Small intestine (tissue), 7 donors: ENCODE measurements around the gene CELA2A. TPM values are rescaled to one million over a fixed set of nuclear protein-coding genes. Genes with fewer than 3 reads are reported as not detected.
"Not testable (repeated sequence)": the region's sequence is repeated elsewhere in the genome, so short reads cannot be mapped to it uniquely, and the experiment has no call there.

Experiments
- DNase-seq, 2 donors: peaks; one replicate each; pipeline versions ENCODE4 v3.0.0 to v3.0.0-alpha.2; 2013
- FAIRE-seq: peaks from 2 replicates; lab custom pipeline; 2012; peaks lifted over from hg19 to GRCh38; lab: Jason Lieb, UNC
- H3K27ac ChIP-seq, 3 donors: one replicate each; pipeline ENCODE4 v1.5.1; 2013; ENCODE audit warnings: low read length in 2 of 3, mild to moderate bottlenecking in 2 of 3, control low read depth in 1 of 3, inconsistent platforms in 1 of 3, low read depth in 1 of 3, moderate library complexity in 1 of 3
- H3K27me3 ChIP-seq, 3 donors: one replicate each; pipeline ENCODE4 v1.6.1; 2013; ENCODE audit warnings: low read length in 3 of 3, inconsistent platforms in 1 of 3; ENCODE audit not compliant: control insufficient read depth in 3 of 3, insufficient read depth in 3 of 3
- H3K36me3 ChIP-seq, 3 donors: one replicate each; pipeline ENCODE4 v1.6.1; 2013; ENCODE audit warnings: low read length in 3 of 3, inconsistent platforms in 1 of 3, low read depth in 1 of 3, mild to moderate bottlenecking in 1 of 3, moderate library complexity in 1 of 3; ENCODE audit not compliant: control insufficient read depth in 3 of 3, insufficient read depth in 2 of 3
- H3K4me1 ChIP-seq, 3 donors: one replicate each; pipeline ENCODE4 v1.6.1; 2013; ENCODE audit warnings: low read length in 2 of 3, inconsistent platforms in 1 of 3, low read depth in 1 of 3, mild to moderate bottlenecking in 1 of 3, moderate library complexity in 1 of 3; ENCODE audit not compliant: control insufficient read depth in 3 of 3, insufficient read depth in 2 of 3
- H3K4me3 ChIP-seq, 3 donors: one replicate each; pipeline ENCODE4 v1.5.1; 2013; ENCODE audit warnings: low read length in 3 of 3, control low read depth in 1 of 3, inconsistent platforms in 1 of 3, low read depth in 1 of 3, mild to moderate bottlenecking in 1 of 3, moderate library complexity in 1 of 3
- H3K9me3 ChIP-seq, 2 donors: one replicate each; pipeline ENCODE4 v1.6.1; 2013; ENCODE audit warnings: low read depth in 1 of 2, low read length in 1 of 2; ENCODE audit not compliant: control insufficient read depth in 2 of 2, insufficient read depth in 1 of 2
- WGBS, 3 donors: extraction: QIAGEN DNeasy Blood & Tissue Kit; methylation state at CpG; one replicate each; pipeline ENCODE4 v1.1.7; 2013; 5-methylcytosine and 5-hydroxymethylcytosine counted together
- polyA plus RNA-seq, 4 donors: library from polyadenylated mRNA; stranded (reverse) in 3 of 4; unstranded in 1 of 4; fragments of 200-250 nt in 3 of 4; fragments of 120-200 nt in 1 of 4; gene quantifications; one replicate each; pipeline versions ENCODE4 v1.2.1 to v1.2.3, GENCODE V29; 2013
- donor health status: healthy with polysubstance abuse.
- donor health status: control.
- donor health status: control.
- donor health status: Bipolar disorder and iron deficiency.
- donor health status: healthy.

Gene CELA2A
- polyA plus RNA-seq, 4 donors, result 1.1 to 1.6 TPM; not detected in 2

DNA sequence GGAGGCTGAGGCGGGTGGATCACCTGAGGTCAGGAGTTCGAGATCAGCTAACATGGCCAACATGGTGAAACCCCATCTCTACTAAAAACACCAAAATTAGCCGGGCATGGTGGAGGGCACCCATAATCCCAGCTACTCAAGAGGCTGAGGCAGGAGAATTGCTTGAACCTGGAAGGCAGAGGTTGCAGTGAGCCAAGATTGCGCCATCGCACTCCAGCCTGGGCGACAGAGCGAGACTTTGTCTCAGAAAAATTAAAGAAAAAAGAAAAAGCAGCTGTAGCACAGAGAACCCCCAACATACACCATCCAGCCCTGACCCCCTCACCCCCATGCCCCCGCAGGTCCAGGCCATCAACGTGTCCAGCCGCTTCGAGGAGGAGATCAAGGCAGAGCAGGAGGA, 28.3 kb upstream of the CELA2A start:
- H3K9me3 ChIP-seq, H3K4me3 ChIP-seq, DNase-seq, H3K27ac ChIP-seq, FAIRE-seq, H3K27me3 ChIP-seq: not testable (repeated sequence)
- WGBS, 3 donors, result 86 to 89% (median 86%) methylated on average over 11 of the region's 11 CpGs
- Histone ChIP-seq H3K36me3 (peaks cover 4 to 71% (median 5%) of the 10 kb centered on the region in 3 donors), H3K4me1 (peaks cover 0 to 66% (median 2%) of the 10 kb centered on the region in 3 donors)

DNA sequence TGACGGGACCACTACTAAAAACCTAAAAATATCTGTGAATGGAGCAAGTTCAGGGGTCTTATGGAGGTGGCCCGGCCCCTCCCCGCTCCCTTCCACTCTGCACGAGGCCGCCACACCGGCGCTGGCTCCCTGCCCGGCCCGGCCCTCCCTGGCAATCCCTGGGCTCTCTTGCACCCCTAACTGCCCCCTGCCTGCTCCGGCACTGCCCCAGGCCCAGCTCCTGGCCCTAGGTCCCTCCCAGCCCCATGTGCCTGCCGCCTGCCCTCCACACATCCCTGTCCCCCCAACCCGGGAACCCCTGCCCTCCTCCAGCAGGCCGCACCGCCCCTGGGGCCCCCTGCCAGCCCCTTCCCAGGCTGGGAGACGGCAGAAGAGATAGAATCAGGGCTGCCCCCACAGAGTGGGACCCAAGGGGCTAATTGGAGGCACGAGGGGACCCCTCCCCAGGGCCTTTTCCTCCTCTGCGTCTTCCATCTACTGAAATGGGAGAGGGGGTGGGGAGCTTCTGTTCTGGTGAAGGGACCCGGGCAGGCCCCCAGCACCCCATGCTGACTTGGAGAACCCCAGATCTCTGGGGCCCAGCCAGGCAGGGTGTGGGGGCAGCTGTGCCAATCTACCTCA, 27.6 kb upstream of the CELA2A start:
- no peak for FAIRE-seq
- no peaks in the 10 kb centered on the region for H3K27me3 ChIP-seq
- H3K4me3 ChIP-seq, result no peak overlapping the region
- peaks cover 0 to 62% (median 2%) of the 10 kb centered on the region in 3 donors for H3K4me1 ChIP-seq
- H3K9me3 ChIP-seq, result no peaks in the 10 kb centered on the region
- DNase-seq, result no peak
- no peak overlapping the region for H3K27ac ChIP-seq
- peaks cover 4 to 73% (median 5%) of the 10 kb centered on the region in 3 donors for H3K36me3 ChIP-seq
- 75 to 85% (median 76%) methylated on average over 7 to 18 of the region's 18 CpGs for WGBS, 3 donors

DNA sequence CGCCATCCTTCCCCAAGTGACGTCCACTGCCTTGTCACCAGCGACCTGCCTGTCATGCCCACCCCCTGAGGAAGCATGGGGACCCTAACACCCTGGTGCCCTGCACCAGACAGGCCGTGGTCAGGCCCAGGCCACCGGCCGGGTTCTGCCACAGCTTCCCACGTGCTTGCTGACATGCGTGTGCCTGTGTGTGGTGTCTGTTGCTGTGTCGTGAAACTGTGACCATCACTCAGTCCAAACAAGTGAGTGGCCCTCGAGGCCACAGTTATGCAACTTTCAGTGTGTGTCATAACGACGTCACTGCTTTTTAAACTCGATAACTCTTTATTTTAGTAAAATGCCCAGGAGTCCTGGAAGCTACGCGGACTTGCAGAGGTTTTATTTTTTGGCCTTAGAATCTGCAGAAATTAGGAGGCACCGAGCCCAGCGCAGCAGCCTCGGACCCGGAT, 26.8 kb upstream of the CELA2A start:
- 76 to 85% (median 80%) methylated on average over 19 of the region's 19 CpGs for WGBS, 3 donors
- no peak overlapping the region for H3K4me3 ChIP-seq
- no peak overlapping the region for H3K27ac ChIP-seq
- no peaks in the 10 kb centered on the region for H3K9me3 ChIP-seq
- no peaks in the 10 kb centered on the region for H3K27me3 ChIP-seq
- no peak for FAIRE-seq
- H3K36me3 ChIP-seq, result peaks cover 4 to 72% (median 5%) of the 10 kb centered on the region in 3 donors
- H3K4me1 ChIP-seq, result peaks cover 0 to 55% (median 2%) of the 10 kb centered on the region in 3 donors
- DNase-seq, result no peak

DNA sequence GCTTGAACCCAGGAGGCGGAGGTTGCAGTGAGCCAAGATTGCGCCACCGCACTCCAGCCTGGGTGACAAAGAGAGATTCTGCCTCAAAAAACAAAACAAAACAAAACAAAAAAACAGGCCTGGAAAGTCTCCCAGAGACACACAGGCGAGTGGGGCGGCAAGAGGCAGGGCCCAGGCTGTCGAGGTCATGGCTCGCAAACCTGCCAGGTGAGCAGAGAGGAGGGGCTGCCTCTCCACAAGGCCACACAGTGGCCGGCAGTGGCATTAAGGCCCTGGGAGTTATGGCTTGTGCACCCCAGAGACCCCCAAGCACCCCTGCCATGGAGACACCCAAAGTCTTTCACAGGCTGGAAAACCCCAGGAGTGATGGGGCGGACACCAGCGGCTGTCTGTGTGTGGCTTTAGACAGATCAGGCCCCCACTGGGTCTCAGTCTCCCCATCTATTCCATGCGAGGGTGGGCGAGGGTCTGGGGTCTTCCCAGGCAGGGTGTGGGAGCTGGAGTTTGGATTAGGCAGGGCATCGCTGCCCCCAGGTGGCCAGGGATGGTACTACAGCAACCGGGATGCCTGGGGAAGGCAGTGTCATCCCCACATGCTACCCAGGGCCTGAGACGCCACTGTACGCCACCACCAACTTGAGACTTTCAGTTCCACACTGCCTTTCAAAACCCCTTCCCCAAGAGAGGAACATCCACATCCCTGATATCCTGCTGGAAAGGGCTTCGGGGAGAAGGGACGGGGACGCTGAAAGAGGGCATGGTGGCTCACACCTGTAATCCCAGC, 25.6 kb upstream of the CELA2A start:
- 51 to 59% (median 56%) methylated on average over 18 to 19 of the region's 19 CpGs for WGBS, 3 donors
- peak; percentile 61 to 81 for DNase-seq
- H3K4me1 ChIP-seq, result peaks cover 0 to 43% (median 2%) of the 10 kb centered on the region in 3 donors
- no peak overlapping the region for H3K4me3 ChIP-seq
- no peaks in the 10 kb centered on the region for H3K9me3 ChIP-seq
- FAIRE-seq, result no peak
- H3K36me3 ChIP-seq, result peaks cover 3 to 61% (median 4%) of the 10 kb centered on the region in 3 donors
- H3K27ac ChIP-seq, result peak overlapping the region in 1 of 3 donors; percentile 72
- H3K27me3 ChIP-seq, result no peaks in the 10 kb centered on the region

DNA sequence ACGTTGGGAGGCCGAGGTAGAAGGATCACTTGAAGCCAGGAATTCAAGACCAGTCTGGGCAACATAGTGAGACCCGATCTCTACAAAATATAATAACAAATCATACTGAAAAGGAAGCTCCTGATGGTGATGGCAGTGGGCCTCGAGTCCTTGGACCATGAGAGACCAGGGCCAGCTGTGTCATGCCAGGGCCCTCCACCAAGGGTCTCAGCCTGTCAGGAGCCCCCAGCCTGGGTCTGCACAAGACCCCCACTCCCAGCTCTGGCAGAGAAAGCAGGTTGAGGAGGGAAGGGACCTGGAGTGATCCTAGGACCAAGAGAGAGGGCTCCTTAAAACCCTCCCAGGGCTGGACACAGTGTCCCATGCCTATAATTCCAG, 25.0 kb upstream of the CELA2A start:
- peak overlapping the region in 1 of 3 donors; percentile 72 for H3K27ac ChIP-seq
- WGBS, 3 donors, result 65 to 76% (median 74%) methylated on average over 4 of the region's 4 CpGs
- DNase-seq (no peak), FAIRE-seq (no peak)
- peaks cover 0 to 55% (median 4%) of the 10 kb centered on the region in 3 donors for H3K36me3 ChIP-seq
- no peak overlapping the region for H3K4me3 ChIP-seq
- H3K27me3 ChIP-seq, result no peaks in the 10 kb centered on the region
- H3K4me1 ChIP-seq, result peaks cover 0 to 37% (median 2%) of the 10 kb centered on the region in 3 donors
- H3K9me3 ChIP-seq, result no peaks in the 10 kb centered on the region

DNA sequence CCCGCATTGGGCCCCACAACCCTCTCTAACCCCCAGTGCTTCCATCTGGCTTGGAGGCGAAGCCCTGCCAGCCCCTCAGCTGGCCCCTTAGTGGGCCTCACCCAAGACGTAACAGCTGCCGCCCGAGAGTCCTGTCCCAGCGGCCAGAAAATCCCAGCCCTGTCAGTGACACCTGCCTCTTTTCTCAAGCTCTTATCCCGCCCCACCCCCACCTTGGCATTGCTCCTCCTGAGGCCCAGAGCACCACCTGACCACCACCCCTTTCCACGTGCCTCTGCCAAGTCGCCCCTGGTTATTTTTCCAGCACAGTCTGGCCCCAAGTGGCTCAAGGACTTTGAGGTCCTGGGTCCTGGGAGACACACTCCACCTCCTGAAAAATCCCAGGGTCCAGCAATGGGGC, 24.2 kb upstream of the CELA2A start:
- WGBS, 3 donors, result 16 to 45% (median 30%) methylated on average over 9 of the region's 9 CpGs
- FAIRE-seq, result no peak

DNA sequence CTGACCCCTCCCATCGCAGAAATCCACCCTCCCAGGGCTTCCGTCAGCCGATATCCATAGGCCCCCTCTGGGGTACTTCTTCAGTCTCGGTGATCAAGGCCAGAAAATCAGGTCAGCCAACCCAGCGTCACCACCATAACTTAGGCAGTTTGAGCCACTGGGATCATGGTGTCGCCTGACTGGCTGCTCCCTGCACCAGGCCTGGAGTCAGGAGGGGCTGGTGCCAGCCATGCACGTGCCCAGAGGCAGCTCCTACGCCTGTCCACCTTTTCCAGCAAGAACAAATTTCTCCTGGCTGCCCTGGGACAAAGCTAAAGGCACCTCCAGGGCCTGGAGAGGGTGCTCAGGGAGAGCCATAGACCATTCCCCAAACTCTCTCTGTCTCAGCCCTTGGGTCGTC, 23.1 kb upstream of the CELA2A start:
- Histone ChIP-seq H3K36me3 (peaks cover 0 to 37% (median 2%) of the 10 kb centered on the region in 3 donors), H3K27ac (no peak overlapping the region), H3K9me3 (no peaks in the 10 kb centered on the region), H3K4me1 (peaks cover 0 to 22% (median 2%) of the 10 kb centered on the region in 3 donors), H3K27me3 (no peaks in the 10 kb centered on the region), H3K4me3 (no peak overlapping the region)
- DNase-seq (no peak), FAIRE-seq (no peak)
- WGBS, 3 donors, result 84 to 86% (median 85%) methylated on average over 9 of the region's 9 CpGs

More for the DNA sequence above, 24.2 kb upstream of the CELA2A start:
- Histone ChIP-seq H3K4me3 (no peak overlapping the region), H3K27ac (peak overlapping the region in 1 of 3 donors; percentile 72), H3K36me3 (peaks cover 0 to 47% (median 4%) of the 10 kb centered on the region in 3 donors), H3K27me3 (no peaks in the 10 kb centered on the region), H3K4me1 (peaks cover 0 to 29% (median 2%) of the 10 kb centered on the region in 3 donors), H3K9me3 (no peaks in the 10 kb centered on the region)
- DNase-seq, result peak in 1 of 2 donors; percentile 79

DNA sequence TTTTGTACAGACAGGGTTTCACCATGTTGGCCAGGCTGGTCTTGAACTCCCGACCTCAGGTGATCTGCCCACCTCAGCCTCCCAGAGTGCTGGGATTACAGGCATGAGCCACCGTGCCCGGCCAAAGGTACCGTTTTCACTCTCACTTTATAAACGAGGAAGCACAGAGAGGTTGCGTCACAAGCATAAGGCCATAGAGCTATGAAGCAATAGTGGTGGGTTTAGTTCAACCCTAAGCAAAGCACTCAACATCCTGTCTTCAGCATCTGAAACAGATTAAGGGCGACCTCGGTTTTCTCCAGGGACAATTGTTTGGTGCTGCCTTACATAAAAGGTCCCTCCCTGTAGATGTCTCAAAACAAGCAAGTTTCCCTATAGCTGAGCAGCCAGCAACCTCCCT, 21.8 kb upstream of the CELA2A start:
- peak in 1 of 2 donors; percentile 65 for DNase-seq
- 25 to 55% (median 36%) methylated on average over 8 of the region's 8 CpGs for WGBS, 3 donors
- H3K4me3 ChIP-seq, H3K27ac ChIP-seq, FAIRE-seq, H3K9me3 ChIP-seq, H3K27me3 ChIP-seq: not testable (repeated sequence)
- Histone ChIP-seq H3K4me1 (peaks cover 0 to 22% (median 2%) of the 10 kb centered on the region in 3 donors), H3K36me3 (peaks cover 0 to 24% (median 0%) of the 10 kb centered on the region in 3 donors)
